Uterus (tissue), 4 donors: ENCODE measurements around the gene CPVL. TPM values are rescaled to one million over a fixed set of nuclear protein-coding genes. Genes with fewer than 3 reads are reported as not detected.
A peak's percentile ranks its signal among the peaks of the same experiment; 100 is the strongest.

Source experiments
- DNase-seq, 2 donors: peaks; one replicate each; pipeline ENCODE4 v3.0.0-alpha.2; 2019 to 2020
- H3K27ac ChIP-seq, 2 donors: fragments of 200-600 bp; sonication (generic); 1 replicate in 1 of 2; 2 replicates in 1 of 2; pipeline ENCODE4 v1.5.1; 2016 to 2018
- H3K27me3 ChIP-seq, 2 donors: fragments of 200-600 bp; sonication (generic); one replicate each; pipeline ENCODE4 v1.5.1; 2018 to 2019; ENCODE audit warnings: control low read depth in 1 of 2
- H3K36me3 ChIP-seq, 2 donors: fragments of 200-600 bp; sonication (generic); one replicate each; pipeline ENCODE4 v1.5.1; 2019; ENCODE audit warnings: control low read depth in 1 of 2
- H3K4me1 ChIP-seq, 2 donors: fragments of 200-600 bp; sonication (generic); one replicate each; pipeline ENCODE4 v1.5.1; 2018 to 2019; ENCODE audit warnings: control low read depth in 1 of 2
- H3K4me3 ChIP-seq, 2 donors: fragments of 200-600 bp; sonication (generic); 1 replicate in 1 of 2; 2 replicates in 1 of 2; pipeline ENCODE4 v1.5.1; 2018 to 2019; ENCODE audit warnings: mild to moderate bottlenecking in 1 of 2
- H3K9me3 ChIP-seq, 2 donors: fragments of 200-600 bp; sonication (generic); one replicate each; pipeline ENCODE4 v1.5.1; 2019; ENCODE audit warnings: control low read depth in 1 of 2
- CTCF ChIP-seq, 4 experiments: fragments of 200-600 bp in 2 of 4; fragments of 450-650 bp in 2 of 4; sonication (generic) in 2 of 4; IDR thresholded peaks; one replicate each; pipeline ENCODE4 v1.5.1; 2016 to 2019; ENCODE audit warnings: antibody characterized with exemption in 4 of 4, mild to moderate bottlenecking in 2 of 4, moderate library complexity in 1 of 4
- POLR2A ChIP-seq, 2 donors: fragments of 450-650 bp; IDR thresholded peaks; one replicate each; pipeline ENCODE4 v1.6.1; 2016; ENCODE audit warnings: antibody characterized with exemption in 2 of 2, mild to moderate bottlenecking in 1 of 2, moderate library complexity in 1 of 2
- intact Hi-C: fragments of 100-400 bp; cut with DNase I; formaldehyde crosslinking; loops from one replicate; pipeline ENCODE4 v1.15.1; 2023; ENCODE audit warnings: low total_unique reads
- total RNA-seq, 4 donors: library from RNA; depleted of rRNA in 3 of 4; stranded (reverse); fragments of >200 nt in 3 of 4; gene quantifications; one replicate each; pipeline versions ENCODE4 v1.1.0 to v1.2.4, GENCODE V29; 2014 to 2023
- donor health status: DM: yes; HTN: yes; CAD: no.

The CPVL gene
- total RNA-seq, 4 donors from 2014 or later, result 8.5 to 21.1 (median 14.5) TPM

GRCh38 chr7:28957751-28958234 lies 188.5 kb downstream of the CPVL start:
- no peaks in the 10 kb centered on the region for H3K9me3 ChIP-seq
- H3K36me3 ChIP-seq, result no peaks in the 10 kb centered on the region
- DNase-seq, result peak; percentile 24 to 28
- H3K4me1 ChIP-seq, result peaks cover 0 to 15% of the 10 kb centered on the region in 2 donors
- H3K27ac ChIP-seq, result peak overlapping the region; percentile 37 to 75
- no peak for TF ChIP-seq POLR2A (IDR thresholded peaks at IDR 0.05)
- TF ChIP-seq CTCF (IDR thresholded peaks at IDR 0.05), result no peak
- intact Hi-C loops, result no loop called here
- peak overlapping the region; percentile 36 to 55 for H3K4me3 ChIP-seq
- H3K27me3 ChIP-seq, result no peaks in the 10 kb centered on the region

- Histone ChIP-seq H3K9me3 (no peaks in the 10 kb centered on the region), H3K27me3 (no peaks in the 10 kb centered on the region), H3K4me3 (peak overlapping the region; percentile 36 to 55), H3K4me1 (peaks cover 0 to 15% of the 10 kb centered on the region in 2 donors), H3K36me3 (no peaks in the 10 kb centered on the region), H3K27ac (peak overlapping the region; percentile 37 to 75)
- TF ChIP-seq CTCF (IDR thresholded peaks at IDR 0.05), result no peak
- no peak for TF ChIP-seq POLR2A (IDR thresholded peaks at IDR 0.05)
- intact Hi-C loops, result no loop called here
- peak; percentile 21 to 50 for DNase-seq
These were observed 189.1 kb downstream of the CPVL start for GRCh38 chr7:28957064-28957750.

- no peaks in the 10 kb centered on the region for H3K27me3 ChIP-seq
- peaks cover 0 to 15% of the 10 kb centered on the region in 2 donors for H3K4me1 ChIP-seq
- intact Hi-C loops, result no loop called here
- peak; percentile 47 to 70 for DNase-seq
- TF ChIP-seq POLR2A (IDR thresholded peaks at IDR 0.05) (no peak), CTCF (IDR thresholded peaks at IDR 0.05) (peak; percentile 37 to 69 (median 59))
- peak overlapping the region; percentile 37 to 75 for H3K27ac ChIP-seq
- peak overlapping the region; percentile 36 to 55 for H3K4me3 ChIP-seq
- no peaks in the 10 kb centered on the region for H3K9me3 ChIP-seq
- no peaks in the 10 kb centered on the region for H3K36me3 ChIP-seq
These were observed 189.7 kb downstream of the CPVL start for GRCh38 chr7:28956608-28957063.

- Histone ChIP-seq H3K4me3 (peak overlapping the region; percentile 36 to 55), H3K27ac (peak overlapping the region; percentile 37 to 75)
These were observed 190.4 kb downstream of the CPVL start for GRCh38 chr7:28955718-28956607.

More at GRCh38 chr7:28955718-28956607, 190.4 kb downstream of the CPVL start:
- intact Hi-C loops, result no loop called here
- Histone ChIP-seq H3K9me3 (no peaks in the 10 kb centered on the region), H3K27me3 (no peaks in the 10 kb centered on the region), H3K4me1 (peaks cover 0 to 15% of the 10 kb centered on the region in 2 donors), H3K36me3 (no peaks in the 10 kb centered on the region)
- DNase-seq, result peak; percentile 69 to 79
- peak in 3 of 4 experiments; percentile 66 to 70 (median 67) for TF ChIP-seq CTCF (IDR thresholded peaks at IDR 0.05)
- TF ChIP-seq POLR2A (IDR thresholded peaks at IDR 0.05), result no peak
